Stimulated activated CD4-positive, alpha-beta T cell treated with anti-CD3 and anti-CD28 coated beads, Interleukin-1b, Interleukin-23, amount 100 ng/mL, for 24 hours (primary cell): ENCODE data around the gene NCOA7.
"Not testable (repeated sequence)": the region's sequence is repeated elsewhere in the genome, so short reads cannot be mapped to it uniquely, and the experiment has no call there.

Experiments
- DNase-seq, 4 experiments: peaks; one replicate each; pipeline ENCODE4 v3.0.0-alpha.2; 2020; ENCODE audit warnings: low read depth in 4 of 4, low spot score in 1 of 4

NCOA7 gene

GRCh38 chr6:125791151-125791819, 525 bp downstream of the NCOA7 start:
- peak in 2 of 4 experiments; percentile 8 to 21 for DNase-seq

GRCh38 chr6:125791820-125792165, 1.0 kb downstream of the NCOA7 start:
- DNase-seq = no peak

GRCh38 chr6:125792172-125792571, 1.4 kb downstream of the NCOA7 start:
- DNase-seq = no peak

GRCh38 chr6:125792680-125793079, 1.9 kb downstream of the NCOA7 start:
- DNase-seq = no peak

- no peak for DNase-seq
Observed at GRCh38 chr6:125793280-125793679, 2.5 kb downstream of the NCOA7 start.

- no peak for DNase-seq
Observed at GRCh38 chr6:125793863-125794262, 3.1 kb downstream of the NCOA7 start.

- no peak for DNase-seq
Observed at GRCh38 chr6:125794342-125795137, 3.8 kb downstream of the NCOA7 start.

- no peak for DNase-seq
Observed at GRCh38 chr6:125795301-125795700, 4.5 kb downstream of the NCOA7 start.

- DNase-seq = no peak
Observed at GRCh38 chr6:125797120-125797885, 6.5 kb downstream of the NCOA7 start.

- DNase-seq = no peak
Observed at GRCh38 chr6:125797886-125798444, 7.2 kb downstream of the NCOA7 start.

GRCh38 chr6:125798734-125799508, 8.2 kb downstream of the NCOA7 start:
- DNase-seq = no peak

GRCh38 chr6:125802383-125802782, 11.6 kb downstream of the NCOA7 start:
- DNase-seq = no peak

- DNase-seq = no peak
Observed at GRCh38 chr6:125802943-125803377, 12.2 kb downstream of the NCOA7 start.

- DNase-seq = no peak
Observed at GRCh38 chr6:125804264-125804663, 13.5 kb downstream of the NCOA7 start.

GRCh38 chr6:125804866-125805425, 14.2 kb downstream of the NCOA7 start:
- not testable (repeated sequence) for DNase-seq

GRCh38 chr6:125806813-125807212, 16.1 kb downstream of the NCOA7 start:
- no peak for DNase-seq

- no peak for DNase-seq
Observed at GRCh38 chr6:125807293-125807692, 16.5 kb downstream of the NCOA7 start.

- no peak for DNase-seq
Observed at GRCh38 chr6:125808060-125808459, 17.3 kb downstream of the NCOA7 start.

GRCh38 chr6:125808591-125808990, 17.8 kb downstream of the NCOA7 start:
- no peak for DNase-seq

- DNase-seq = no peak
Observed at GRCh38 chr6:125809570-125810170, 18.9 kb downstream of the NCOA7 start.
